ENCODE data around the gene SHC4.
"Not testable (repeated sequence)": the region's sequence is repeated elsewhere in the genome, so short reads cannot be mapped to it uniquely, and the experiment has no call there.

GRCh38 chr15:48970926-48971325, 7.2 kb upstream of the SHC4 start:
- not testable (repeated sequence) for TF ChIP-seq POLR2A, CTCF (IDR thresholded peaks at IDR 0.05)
